ENCODE data around the gene NAV2.

The NAV2 gene

DNA sequence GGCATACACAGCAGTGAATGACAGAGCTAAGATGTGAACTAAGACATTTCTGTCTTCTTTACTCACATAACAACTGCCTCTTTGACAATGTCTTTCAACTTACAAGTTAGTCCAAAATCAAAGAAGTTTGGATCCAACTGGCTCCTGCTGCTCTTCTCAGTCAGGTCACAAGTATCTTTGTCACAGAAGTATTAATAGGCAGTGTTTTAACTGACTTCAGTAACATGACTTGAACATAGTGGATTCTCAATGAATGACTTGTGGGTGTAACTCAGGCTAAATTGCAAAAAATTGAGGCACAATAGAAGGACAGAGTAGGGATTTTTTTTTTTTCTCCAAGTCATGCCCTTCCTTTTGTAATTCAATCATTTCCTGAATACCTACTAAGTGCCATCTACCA is 425.0 kb downstream of the NAV2 start:
- DNase-seq, result no peak

DNA sequence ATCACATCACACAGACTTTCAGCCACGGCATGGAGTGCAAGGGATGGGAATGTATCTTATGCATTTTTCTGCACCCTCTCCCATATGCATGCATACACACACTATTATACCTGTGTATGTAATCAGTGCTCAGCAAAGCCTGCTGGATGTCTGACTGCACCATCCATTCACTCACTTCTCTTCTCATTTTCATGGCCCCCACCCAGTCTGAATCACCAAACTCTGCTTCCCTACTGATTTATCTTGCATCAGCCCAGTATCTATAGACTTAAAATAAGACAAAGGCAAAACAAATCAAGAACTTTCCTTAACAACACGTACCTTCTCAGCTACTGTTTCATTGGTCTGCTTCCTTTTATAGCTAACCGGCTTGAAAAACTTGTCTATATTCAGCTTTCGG is 426.1 kb downstream of the NAV2 start:
- no peak for DNase-seq

DNA sequence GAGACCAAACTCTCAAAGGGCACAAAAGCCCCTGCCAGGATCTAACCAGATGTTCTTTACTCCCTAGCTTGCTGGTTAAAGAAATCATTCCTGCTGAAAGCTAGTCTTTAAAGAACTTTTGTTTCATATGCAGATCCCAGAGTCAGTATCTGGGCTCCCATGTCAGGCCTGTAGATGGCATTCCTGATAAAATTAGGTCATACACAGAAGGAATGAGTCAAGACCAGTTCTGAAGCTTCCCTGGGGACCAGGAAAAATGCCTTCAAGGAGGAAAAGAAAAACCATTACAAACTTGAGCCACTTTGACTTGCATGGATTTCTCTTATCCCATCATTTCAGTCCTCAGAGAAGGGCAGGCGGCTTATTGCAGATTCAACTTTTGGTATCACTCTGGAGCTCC is 441.7 kb downstream of the NAV2 start:
- DNase-seq, result no peak

- DNase-seq, result no peak
Measured at GRCh38 chr11:20155683-20156279, 443.1 kb downstream of the NAV2 start.

GRCh38 chr11:20156280-20156875 is 443.7 kb downstream of the NAV2 start:
- DNase-seq, result peak; percentile 24 to 73 (median 48)

DNA sequence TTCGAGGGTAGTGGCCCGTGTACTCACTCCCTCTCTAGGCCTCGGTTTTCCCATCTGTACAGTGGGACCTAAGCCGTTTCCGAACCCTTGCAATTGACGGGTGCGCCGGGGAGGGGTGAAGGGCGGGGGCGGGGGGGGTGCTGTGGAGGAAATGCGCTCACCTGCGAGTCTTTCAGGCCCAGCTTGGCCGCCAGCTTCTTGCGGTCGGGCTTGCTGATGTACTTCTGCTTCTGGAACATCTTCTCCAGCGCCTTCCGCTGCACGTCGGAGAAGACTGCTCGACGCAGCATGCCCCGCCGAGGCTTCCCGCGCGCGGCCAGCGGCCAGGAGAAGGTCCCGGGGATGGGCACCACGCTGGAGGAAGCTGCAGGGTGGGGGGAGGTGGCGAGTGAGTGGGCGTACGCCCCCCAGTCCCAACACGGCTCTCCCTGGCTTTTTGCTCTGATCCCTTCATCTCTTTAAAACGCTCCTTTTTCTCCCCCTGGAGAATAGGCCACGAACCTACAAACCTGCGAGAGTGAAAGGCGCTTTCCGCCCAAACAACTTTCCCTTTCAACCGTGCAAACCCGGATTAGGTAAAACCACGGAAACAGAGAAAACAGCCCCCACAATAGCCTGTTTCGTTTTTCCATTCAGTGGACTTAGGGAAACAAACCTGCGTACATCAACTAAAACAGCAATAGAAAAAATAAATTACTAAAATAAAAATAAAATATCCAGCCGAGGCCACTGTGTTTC is 444.4 kb downstream of the NAV2 start:
- DNase-seq, result peak in 5 of 6 experiments; percentile 28 to 73 (median 55)

- no peak for DNase-seq
Measured at GRCh38 chr11:20157728-20158127, 445.1 kb downstream of the NAV2 start.

DNA sequence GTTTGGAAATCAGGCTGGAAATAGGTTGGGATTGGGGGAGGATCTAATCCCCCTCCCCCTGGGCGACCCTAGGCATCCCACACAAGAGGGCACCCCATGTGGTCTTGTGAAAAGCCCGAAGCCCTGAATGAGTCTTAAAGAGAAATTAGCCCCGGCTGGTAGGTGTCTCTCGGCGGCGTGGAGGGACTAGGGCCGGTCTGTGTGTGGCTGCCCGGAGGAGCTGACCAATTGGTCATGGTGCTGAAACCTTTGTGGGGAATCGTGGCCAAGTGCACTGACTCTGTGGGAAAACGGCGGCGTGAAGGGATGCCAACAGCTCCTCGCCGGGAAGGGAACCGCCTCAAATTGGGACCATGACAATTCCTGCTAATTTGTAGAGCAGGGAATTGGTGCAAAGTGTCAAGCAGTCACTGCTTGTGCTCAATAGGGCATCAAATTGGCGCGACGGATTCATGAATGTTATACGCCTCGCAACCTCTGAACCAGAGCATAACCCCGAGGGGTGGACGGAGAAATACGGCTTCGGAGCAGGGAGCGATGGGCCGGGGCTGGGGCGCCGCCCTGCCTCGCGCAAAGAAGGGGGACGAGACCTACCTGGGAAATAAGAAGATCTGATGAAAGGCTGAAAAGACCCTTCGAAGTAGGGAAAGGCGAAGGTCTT is 446.1 kb downstream of the NAV2 start:
- DNase-seq, result peak in 2 of 6 experiments; percentile 4 to 7

- no peak for DNase-seq
Measured at GRCh38 chr11:20159466-20160381, 447.1 kb downstream of the NAV2 start.

- DNase-seq, result peak in 2 of 6 experiments; percentile 4 to 22
Measured at GRCh38 chr11:20160425-20161229, 448.0 kb downstream of the NAV2 start, which contains the start of gene DBX1. Gene DBX1, minus strand, starts transcription at chr11:20160475. Its CDS starts 151 bp downstream, at chr11:20160324.

DNA sequence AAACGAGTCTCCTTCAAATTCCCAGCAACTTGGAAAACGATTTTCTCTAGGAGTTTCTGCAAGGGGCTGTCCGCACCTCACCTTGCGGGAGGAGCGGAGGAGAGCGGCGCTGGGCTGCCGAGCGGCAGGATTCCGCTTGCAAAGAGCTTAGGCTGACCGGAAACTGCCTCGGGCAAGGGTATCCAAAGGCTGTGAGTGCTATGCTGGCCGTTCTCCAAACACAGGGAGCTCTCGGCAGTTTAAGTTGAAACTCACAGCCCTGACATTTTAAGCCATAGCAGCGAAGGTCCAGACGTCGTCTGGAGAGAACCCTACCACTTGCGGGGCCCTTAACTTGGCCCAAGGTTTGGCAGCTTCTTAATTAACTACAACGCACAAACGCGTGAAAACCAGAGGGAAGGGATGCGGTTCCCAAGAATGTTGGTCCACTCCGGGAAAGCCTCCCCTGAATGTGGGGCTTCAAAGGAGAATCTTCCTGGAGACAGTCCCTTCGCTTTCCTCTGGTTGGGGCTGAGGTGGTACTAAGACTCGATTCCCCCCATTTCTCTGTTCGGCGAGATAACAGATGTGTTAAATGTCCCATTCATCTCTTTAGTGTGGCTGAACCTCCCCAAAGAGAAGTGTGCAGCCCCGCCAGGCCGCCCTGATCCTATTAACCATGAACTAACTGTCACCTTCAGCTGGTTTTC is 448.7 kb downstream of the NAV2 start:
- peak in 1 of 6 experiments; percentile 11 for DNase-seq

- peak in 1 of 6 experiments; percentile 35 for DNase-seq
Measured at GRCh38 chr11:20161923-20162744, 449.5 kb downstream of the NAV2 start.

DNA sequence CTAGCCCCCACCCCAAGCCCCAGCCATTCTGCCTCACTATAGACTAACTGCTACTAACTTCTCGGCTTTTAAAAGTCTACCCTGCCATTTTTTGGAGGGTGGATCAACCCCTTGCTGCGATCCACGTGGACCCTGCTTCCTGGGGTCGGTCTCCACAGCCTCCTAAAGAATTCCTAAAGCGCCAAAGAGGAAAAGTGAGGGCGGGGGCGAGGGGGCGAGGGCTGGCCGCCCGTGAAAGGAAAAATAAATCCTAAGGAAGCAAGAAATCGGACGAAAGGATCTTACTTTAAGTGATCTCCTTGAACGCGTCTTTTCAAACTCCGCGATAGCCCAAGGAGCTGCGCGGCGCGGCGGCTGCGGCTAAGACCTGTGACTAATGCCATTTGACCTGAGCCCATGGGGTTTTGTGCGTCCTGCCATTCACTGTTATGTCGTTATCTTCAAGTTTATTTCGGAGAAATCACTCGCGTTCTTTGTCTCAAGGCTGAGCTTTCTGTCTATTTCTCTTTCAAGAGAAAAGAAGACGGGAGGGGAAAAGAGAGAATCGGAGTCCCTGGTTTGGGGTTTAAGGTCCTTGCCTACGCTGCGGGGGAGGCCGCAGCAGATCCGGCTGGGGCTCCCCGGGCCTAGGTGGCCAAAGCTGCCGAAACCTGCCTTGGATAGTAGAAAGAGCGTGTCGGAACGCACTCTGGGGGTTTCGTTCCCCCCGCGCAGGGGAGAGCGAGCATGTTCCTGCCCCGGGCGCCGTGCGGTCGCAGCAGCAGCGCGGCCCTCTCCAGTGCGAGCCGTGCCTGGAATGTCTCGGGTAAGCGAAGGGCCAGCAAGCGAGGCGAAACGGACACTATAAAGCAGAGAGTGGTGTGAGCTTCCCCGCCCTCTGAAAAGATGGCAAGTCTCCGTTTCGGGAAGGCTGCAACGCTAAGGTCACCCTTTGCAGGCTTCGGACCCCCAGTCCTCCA is 450.5 kb downstream of the NAV2 start:
- peak in 2 of 6 experiments; percentile 16 to 23 for DNase-seq

DNA sequence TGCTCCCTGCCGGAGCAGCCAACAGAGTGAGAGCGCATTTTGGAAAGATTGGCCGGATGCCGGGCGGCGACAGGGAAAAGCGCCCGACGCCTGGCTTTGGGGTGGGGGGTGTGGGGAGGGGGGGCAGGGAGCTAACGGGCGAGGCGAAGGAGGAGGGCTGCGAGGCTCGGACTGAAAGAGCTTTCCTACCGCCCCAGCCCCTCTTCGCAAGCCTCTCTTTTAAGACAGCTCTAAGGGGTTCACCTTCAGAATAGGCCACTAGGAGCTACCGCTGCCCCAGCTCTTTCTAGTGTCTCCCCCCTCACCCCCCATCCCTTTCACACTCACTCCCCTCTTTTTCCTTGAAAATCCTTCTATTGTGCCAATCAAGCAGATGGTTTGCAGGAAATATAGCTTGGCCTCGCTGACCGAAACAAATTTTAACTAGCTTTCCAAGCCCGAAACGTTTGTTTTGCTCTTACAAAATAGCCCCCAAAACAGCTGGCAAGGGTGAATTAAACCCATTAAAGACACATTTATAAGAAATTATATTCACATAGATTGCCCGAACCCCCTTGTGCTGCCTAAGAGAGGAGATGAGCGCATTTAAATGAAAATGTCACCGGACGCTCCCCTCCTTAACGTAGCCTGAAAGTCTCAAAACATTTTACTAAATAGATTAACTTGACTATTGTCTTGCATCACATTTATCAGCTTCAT is 451.3 kb downstream of the NAV2 start:
- DNase-seq, result no peak

Measured in stimulated activated naive CD4-positive, alpha-beta T cell (primary cell).